GM10266 (cell line): Measurements from ENCODE around the gene SYNDIG1.

Experiments used
- DNase-seq: peaks from one replicate; pipeline ENCODE4 v3.0.0; 2012; ENCODE audit errors: extremely low spot score
- TF ChIP-seq, protein P1 (sequence below): IDR thresholded peaks from 2 replicates; pipeline ENCODE4 v1.5.1; 2012; ENCODE audit warnings: mild to moderate bottlenecking, low read depth; ENCODE audit not compliant: control insufficient read depth, insufficient read depth; ENCODE audit errors: missing control alignments

Gene SYNDIG1

GRCh38 chr20:24637087-24637486 lies 167.7 kb downstream of the SYNDIG1 start:
- TF ChIP-seq, protein P1, sequence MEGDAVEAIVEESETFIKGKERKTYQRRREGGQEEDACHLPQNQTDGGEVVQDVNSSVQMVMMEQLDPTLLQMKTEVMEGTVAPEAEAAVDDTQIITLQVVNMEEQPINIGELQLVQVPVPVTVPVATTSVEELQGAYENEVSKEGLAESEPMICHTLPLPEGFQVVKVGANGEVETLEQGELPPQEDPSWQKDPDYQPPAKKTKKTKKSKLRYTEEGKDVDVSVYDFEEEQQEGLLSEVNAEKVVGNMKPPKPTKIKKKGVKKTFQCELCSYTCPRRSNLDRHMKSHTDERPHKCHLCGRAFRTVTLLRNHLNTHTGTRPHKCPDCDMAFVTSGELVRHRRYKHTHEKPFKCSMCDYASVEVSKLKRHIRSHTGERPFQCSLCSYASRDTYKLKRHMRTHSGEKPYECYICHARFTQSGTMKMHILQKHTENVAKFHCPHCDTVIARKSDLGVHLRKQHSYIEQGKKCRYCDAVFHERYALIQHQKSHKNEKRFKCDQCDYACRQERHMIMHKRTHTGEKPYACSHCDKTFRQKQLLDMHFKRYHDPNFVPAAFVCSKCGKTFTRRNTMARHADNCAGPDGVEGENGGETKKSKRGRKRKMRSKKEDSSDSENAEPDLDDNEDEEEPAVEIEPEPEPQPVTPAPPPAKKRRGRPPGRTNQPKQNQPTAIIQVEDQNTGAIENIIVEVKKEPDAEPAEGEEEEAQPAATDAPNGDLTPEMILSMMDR = no peak

GRCh38 chr20:24637941-24638340 lies 168.5 kb downstream of the SYNDIG1 start:
- DNase-seq = no peak
- TF ChIP-seq, protein P1 = no peak

More at GRCh38 chr20:24637087-24637486, 167.7 kb downstream of the SYNDIG1 start:
- DNase-seq = no peak

DNA sequence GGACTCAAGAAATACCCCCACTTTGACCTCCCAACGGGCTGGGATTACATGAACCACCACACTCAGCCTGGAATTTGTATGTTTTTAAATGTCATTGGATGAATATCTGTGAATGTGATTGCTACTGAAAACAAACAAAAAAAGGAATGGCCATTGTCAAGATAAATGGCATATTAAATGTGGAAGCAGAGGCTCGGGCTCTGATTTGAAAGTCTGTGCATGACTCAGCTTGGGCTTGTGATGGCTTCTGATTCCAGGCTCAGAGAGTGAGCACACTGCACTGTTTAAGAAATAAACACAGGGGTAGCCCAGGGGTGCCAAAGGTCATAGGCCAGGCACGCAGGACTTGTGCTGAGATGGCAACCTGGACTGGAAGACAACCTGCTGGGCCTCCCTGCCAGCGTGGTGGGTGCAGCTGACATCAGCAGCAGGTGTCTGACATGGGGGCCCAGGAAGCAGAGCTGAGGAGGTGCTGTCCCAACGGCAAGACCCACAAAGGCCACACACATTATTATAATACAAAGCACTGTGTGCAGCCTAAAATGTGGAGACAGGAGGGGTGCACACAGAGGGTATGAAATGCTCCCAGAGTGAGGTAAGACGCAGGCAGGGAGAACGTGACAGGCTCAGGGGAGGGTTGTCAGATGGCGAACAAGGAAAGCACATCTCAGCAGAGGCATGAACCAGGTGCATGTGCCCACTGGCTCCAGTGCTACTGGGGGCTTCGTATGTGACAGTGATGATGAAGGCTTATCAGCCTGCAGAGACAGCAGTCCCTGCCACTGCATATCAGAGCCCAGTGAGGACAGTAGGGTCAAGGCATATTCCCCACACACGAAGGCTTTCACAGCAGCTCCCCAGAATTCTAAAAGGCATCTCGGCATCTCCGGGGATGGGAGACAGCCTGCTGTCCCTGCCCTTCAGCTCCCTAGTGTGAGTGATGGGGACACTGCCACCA lies 169.4 kb downstream of the SYNDIG1 start:
- no peak for DNase-seq
- TF ChIP-seq, protein P1 = no peak

GRCh38 chr20:24640276-24640675 lies 170.8 kb downstream of the SYNDIG1 start:
- TF ChIP-seq, protein P1 = no peak
- DNase-seq = no peak

- DNase-seq = no peak
- TF ChIP-seq, protein P1 = no peak
Observed at GRCh38 chr20:24640686-24641085, 171.3 kb downstream of the SYNDIG1 start.

- no peak for DNase-seq
- TF ChIP-seq, protein P1 = no peak
Observed at GRCh38 chr20:24643731-24644626, 174.6 kb downstream of the SYNDIG1 start.

DNA sequence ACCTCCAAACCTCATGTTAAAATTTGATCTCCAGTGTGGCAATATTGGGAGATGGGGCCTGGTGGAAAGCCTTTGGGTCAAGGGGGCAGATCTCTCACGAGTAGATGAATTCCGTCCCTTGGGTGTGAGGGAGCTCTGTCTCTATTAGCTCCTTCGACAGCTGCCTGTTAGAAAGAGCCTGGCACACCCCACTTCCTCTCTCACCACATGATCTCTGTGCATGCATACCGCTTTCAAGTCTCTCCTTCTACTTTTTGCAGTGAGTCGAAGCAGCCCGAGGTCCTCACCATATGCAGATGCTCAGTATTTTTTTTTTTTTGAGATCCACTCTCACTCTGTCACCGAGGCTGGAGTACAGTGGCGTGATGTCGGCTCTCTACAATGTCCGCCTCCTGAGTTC lies 176.9 kb downstream of the SYNDIG1 start:
- TF ChIP-seq, protein P1 = no peak

More for the DNA sequence above, 176.9 kb downstream of the SYNDIG1 start:
- no peak for DNase-seq
